GM19035 (cell line): Measurements from ENCODE around the gene GUCD1.

ENCODE experiments used
- ATAC-seq: cut with Tn5 transposase; IDR thresholded peaks from one replicate; pipeline ENCODE4 v1.9.1; 2021; ENCODE audit not compliant: unreplicated experiment

The GUCD1 gene

GRCh38 chr22:24504956-24505736 is 49.8 kb downstream of the GUCD1 start:
- ATAC-seq = no peak

DNA sequence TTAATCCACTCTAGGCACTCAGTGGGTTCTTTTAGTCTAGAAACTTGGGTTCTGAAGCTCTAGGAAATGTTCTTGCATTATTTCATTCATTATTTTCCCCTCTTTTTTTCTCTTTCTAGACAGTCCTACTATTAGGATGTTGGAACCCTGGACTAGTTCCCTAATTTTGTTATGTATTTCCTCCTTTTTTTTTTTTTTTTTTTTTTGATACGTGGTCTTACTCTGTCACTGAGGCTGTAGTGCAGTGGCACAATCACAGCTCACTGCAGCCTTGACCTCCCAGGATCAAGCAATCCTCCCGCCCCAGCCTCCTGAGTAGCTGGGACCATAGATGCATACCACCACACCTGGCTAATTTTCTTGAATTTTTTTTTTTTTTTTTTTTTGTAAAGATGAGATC is 50.4 kb downstream of the GUCD1 start:
- no peak for ATAC-seq

GRCh38 chr22:24503843-24504338 is 51.0 kb downstream of the GUCD1 start:
- ATAC-seq = no peak

- ATAC-seq = peak; percentile 47
Observed at GRCh38 chr22:24503137-24503842, 51.6 kb downstream of the GUCD1 start.

- ATAC-seq = no peak
Observed at GRCh38 chr22:24502541-24502940, 52.4 kb downstream of the GUCD1 start.

DNA sequence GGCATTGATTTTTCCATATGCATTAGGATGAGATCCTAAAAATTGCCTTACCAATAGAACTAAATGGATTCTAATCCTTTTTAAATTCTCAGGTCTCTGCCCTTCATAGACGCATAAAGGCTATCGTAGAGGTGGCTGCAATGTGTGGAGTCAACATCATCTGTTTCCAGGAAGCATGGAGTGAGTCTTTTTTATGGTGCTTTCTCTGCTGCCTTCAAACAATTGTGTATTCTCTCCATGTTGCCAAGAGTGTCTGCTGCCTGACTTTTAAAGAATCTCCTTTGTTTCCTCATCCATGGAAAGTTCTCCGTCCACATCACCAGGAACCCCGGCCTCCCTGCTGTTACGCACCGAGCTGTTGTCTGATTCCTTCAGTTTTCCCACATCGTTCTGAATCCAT is 52.9 kb downstream of the GUCD1 start:
- no peak for ATAC-seq

DNA sequence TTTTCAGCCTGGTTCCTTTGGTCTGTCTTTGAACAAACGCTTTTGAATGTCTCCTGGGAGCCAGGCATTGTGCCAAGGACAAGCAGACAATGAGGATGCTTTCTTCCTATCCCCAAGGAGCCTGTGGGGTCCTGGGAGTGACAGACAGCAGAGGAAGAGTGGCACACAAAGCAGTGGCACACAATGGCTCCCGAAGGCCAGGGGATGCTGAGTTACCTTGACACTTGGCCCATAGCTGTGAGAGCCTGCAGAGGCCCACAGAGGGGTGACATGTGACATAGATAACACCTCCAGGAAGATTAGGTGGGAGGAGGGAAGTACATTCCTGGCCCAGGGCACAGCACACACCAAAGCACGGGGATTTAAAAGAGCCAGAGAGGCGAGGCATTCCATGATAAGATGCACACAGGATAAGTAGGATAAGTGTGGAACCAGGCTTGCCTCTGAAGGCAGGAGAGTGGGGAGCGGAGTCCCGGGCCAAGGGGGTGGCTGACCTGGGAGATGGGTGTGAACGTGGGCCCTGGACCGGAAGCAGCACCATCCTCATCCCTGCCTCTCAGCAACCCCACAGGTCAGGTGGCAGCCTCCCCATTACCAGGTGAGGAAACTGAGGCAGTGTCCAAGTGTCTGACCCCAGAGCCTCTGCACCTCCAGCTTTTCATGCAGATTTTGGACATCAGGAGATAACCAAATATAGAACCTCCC is 53.5 kb downstream of the GUCD1 start:
- ATAC-seq = no peak

DNA sequence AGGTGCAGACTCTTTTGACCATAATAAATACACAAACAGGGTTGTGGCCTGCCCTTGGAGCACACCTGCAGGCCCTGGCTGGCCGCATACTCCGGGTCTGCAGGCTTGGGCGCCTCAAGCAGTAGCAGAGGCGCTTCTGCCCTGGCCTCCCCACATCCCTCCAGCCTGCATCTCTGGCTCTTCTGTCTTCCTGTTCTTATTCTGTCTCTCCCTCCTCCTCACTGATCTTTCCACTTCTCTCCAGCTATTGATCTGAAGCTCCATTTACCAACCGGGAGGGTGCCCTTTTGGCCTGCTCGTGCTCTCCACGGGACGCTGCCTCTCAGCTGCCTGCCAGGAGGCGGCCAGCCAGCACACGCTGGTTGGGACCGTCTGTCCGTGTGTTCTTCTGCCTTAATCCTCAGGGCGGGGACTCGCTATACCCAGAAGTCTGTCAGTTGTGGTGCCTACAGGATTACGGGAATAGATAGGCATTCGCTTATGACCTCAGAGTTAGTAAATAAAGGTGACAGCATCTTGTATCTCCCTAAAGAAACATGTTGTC is 54.6 kb downstream of the GUCD1 start:
- no peak for ATAC-seq

DNA sequence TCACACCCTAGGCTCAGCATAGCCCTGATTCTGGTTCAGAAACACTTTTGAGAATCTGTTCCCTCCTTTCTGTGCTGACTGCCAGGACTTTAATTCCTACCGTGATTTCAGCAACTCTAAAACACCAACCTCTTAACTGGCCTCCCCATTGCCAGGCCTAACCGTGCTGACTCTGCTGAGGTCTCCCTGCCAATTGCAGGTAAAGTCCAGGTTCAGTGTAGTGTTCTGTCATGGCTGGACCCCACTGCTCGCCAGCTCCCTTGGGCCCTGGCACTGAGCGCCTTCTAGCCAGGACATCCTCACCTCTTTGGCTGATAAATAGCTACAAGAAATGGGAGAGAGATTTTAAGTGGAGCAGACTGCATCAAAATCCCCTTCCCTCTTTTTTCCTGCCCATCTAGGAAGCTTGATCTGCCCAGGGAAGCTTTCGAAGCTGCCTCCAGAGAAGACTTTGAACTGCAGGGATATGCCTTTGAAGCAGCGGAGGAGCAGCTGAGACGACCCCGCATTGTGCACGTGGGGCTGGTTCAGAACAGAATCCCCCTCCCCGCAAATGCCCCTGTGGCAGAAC is 55.1 kb downstream of the GUCD1 start:
- ATAC-seq = no peak

GRCh38 chr22:24498824-24499223 is 56.1 kb downstream of the GUCD1 start:
- ATAC-seq = no peak

- no peak for ATAC-seq
Observed at GRCh38 chr22:24497841-24498258, 57.1 kb downstream of the GUCD1 start.

GRCh38 chr22:24496661-24497060 is 58.3 kb downstream of the GUCD1 start:
- ATAC-seq = no peak

- ATAC-seq = no peak
Observed at GRCh38 chr22:24496234-24496633, 58.7 kb downstream of the GUCD1 start.

DNA sequence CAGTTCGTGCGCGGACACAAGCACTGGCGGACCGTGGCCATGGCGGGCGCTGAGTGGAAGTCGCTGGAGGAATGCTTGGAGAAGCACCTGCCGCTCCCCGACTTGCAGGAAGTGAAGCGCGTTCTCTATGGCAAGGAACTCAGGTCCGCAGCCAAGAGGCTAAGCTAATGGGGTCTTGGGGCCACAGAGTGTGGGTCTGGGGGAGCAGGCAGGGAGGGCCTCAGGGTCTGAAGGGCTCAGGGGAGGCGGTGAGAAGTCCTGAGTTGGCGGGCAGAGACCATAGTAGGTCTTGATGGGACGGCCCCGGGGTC is 59.6 kb downstream of the GUCD1 start:
- ATAC-seq = no peak

DNA sequence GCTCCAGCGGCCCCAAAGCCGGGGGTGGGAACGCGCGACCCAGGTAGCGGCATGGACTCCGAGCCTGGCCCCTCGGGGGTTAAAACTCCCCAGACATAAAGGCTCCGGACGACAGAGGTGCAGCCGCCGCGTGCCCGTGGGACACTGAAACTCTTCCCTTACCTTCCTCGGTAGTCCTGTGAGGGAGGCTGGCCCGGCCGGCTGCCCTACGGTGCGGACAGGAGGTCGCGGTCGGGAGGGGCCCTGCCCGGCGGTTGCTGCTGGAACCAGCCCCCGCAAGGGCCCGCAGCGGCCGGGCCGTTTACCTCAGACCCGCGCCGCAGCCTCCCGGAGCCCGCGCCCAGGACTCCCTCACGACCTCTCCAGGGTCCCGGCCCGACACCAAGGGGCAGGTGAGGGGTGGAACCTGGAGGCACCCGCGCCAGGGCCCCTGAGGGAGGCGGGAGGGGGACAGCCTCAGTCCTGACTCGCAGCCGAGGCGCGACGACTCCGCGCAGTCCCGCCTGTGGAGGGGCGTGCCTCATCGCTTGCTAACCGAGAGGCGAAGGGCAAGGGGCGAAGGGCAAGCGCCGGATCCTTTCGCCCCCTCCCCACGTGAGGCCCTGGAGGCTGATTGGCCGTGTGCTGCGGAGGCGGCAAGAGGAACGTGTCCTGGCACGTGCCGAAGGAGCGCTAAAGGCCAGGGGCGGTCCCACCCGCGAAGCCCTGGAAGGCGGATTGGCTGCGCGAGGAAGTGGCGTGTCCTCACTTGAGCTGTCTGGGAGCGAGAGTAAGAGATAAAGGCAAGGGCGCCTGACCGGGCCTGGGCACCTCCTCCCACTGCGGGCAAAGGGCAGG is 60.2 kb downstream of the GUCD1 start, which contains the start of gene UPB1:
TSS of gene UPB1 (plus strand) at position 805 of the 837 bp plus-strand sequence. CDS start 72 bp downstream, outside the sequence.
- ATAC-seq = no peak

GRCh38 chr22:24494167-24494527 is 60.8 kb downstream of the GUCD1 start:
- no peak for ATAC-seq

DNA sequence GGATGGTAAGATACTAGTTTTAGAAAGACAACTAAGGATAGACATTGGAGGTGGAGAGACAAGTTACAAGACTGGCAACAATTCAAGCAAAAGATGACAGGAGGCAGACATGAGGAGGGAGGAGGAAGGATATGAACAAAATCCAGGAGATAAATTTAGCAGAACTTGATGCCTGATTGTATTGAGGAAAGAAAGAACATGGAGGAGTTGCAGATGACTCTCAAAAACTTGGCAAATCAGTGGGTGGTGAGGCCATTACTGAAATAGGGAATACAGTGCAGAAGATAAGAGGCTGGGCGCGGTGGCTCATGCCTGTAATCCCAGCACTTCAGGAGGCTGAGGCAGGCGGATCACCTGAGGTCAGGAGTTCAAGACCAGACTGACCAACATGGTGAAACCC is 62.5 kb downstream of the GUCD1 start:
- ATAC-seq = no peak
